OCI-LY1 (cell line): ENCODE measurements around the gene EXD2.

ENCODE experiments used
- H2AFZ ChIP-seq: fragments of 200-600 bp; sonication (generic), shearing (Covaris generic); 2 replicates; pipeline ENCODE4 v1.6.0; 2014; ENCODE audit warnings: antibody characterized with exemption, mild to moderate bottlenecking, low read length
- H3F3A ChIP-seq: fragments of 200-600 bp; sonication (generic), shearing (Covaris generic); 2 replicates; pipeline ENCODE4 v1.6.0; 2014; ENCODE audit warnings: mild to moderate bottlenecking, antibody characterized with exemption, low read length, moderate library complexity; ENCODE audit not compliant: insufficient read depth
- H3K27ac ChIP-seq: fragments of 200-600 bp; sonication (generic); 2 replicates; pipeline ENCODE4 v1.5.1; 2014; ENCODE audit warnings: low read length, mixed run types, mild to moderate bottlenecking, low read depth; ENCODE audit not compliant: poor library complexity, severe bottlenecking
- H3K27me3 ChIP-seq: fragments of 200-600 bp; sonication (generic); 2 replicates; pipeline ENCODE4 v1.6.0; 2014; ENCODE audit warnings: antibody characterized with exemption, mild to moderate bottlenecking, low read length, moderate library complexity; ENCODE audit not compliant: insufficient read depth
- H3K36me3 ChIP-seq: fragments of 200-600 bp; sonication (generic); 2 replicates; pipeline ENCODE4 v1.6.1; 2014; ENCODE audit warnings: mild to moderate bottlenecking, antibody characterized with exemption, low read length, moderate library complexity, mixed read lengths; ENCODE audit not compliant: insufficient read depth
- H3K4me1 ChIP-seq: fragments of 200-600 bp; sonication (generic); 2 replicates; pipeline ENCODE4 v1.5.1; 2014; ENCODE audit warnings: mild to moderate bottlenecking, low read length, moderate library complexity; ENCODE audit not compliant: insufficient read depth, severe bottlenecking
- H3K4me2 ChIP-seq: fragments of 200-600 bp; sonication (generic), shearing (Covaris generic); 2 replicates; pipeline ENCODE4 v1.6.1; 2014; ENCODE audit warnings: low read length
- H3K4me3 ChIP-seq: fragments of 200-600 bp; sonication (generic); 2 replicates; pipeline ENCODE4 v1.5.1; 2014; ENCODE audit warnings: low read length, low read depth, mild to moderate bottlenecking, mixed read lengths; ENCODE audit not compliant: poor library complexity, severe bottlenecking
- H3K79me2 ChIP-seq: fragments of 200-600 bp; shearing (Covaris generic); 2 replicates; pipeline ENCODE4 v1.6.1; 2016; ENCODE audit warnings: mixed run types, low read length, mixed read lengths; ENCODE audit not compliant: insufficient read depth
- H3K9ac ChIP-seq: fragments of 200-600 bp; sonication (generic), shearing (Covaris generic); 2 replicates; pipeline ENCODE4 v1.6.1; 2014; ENCODE audit warnings: mild to moderate bottlenecking, low read length, mixed read lengths
- H3K9me2 ChIP-seq: fragments of 200-600 bp; sonication (generic), shearing (Covaris generic); 2 replicates; pipeline ENCODE4 v1.6.1; 2014; ENCODE audit warnings: low read depth, mild to moderate bottlenecking, low read length, mixed read lengths
- H3K9me3 ChIP-seq: fragments of 200-600 bp; shearing (Covaris generic); 2 replicates; pipeline ENCODE4 v1.6.1; 2014; ENCODE audit warnings: low read length, mixed read lengths
- H4K20me1 ChIP-seq: fragments of 200-600 bp; sonication (generic), shearing (Covaris generic); 2 replicates; pipeline ENCODE4 v1.6.0; 2016; ENCODE audit warnings: mild to moderate bottlenecking, low read length; ENCODE audit not compliant: insufficient read depth
- CTCF ChIP-seq: fragments of 200-600 bp; sonication (generic), shearing (Covaris generic); IDR thresholded peaks from 2 replicates; pipeline ENCODE4 v1.5.1; 2017; ENCODE audit warnings: mild to moderate bottlenecking, antibody characterized with exemption, low read length, moderate library complexity, mixed read lengths
- EZH2 ChIP-seq: fragments of 200-600 bp; sonication (generic), shearing (Covaris generic); IDR thresholded peaks from 2 replicates; pipeline ENCODE4 v1.8.0; 2017; ENCODE audit warnings: borderline replicate concordance, mixed run types, mild to moderate bottlenecking, antibody characterized with exemption, low read length, moderate library complexity, mixed read lengths

Gene EXD2

GRCh38 chr14:69170839-69171238, 20.5 kb upstream of the EXD2 start:
- Histone ChIP-seq H3K9ac (no peak overlapping the region), H4K20me1 (no peaks in the 10 kb centered on the region), H3K4me2 (no peak overlapping the region), H3F3A (no peaks in the 10 kb centered on the region), H3K9me2 (no peaks in the 10 kb centered on the region), H3K4me1 (no peaks in the 10 kb centered on the region), H3K27me3 (no peaks in the 10 kb centered on the region), H2AFZ (no peak overlapping the region), H3K4me3 (no peak overlapping the region), H3K27ac (no peak overlapping the region), H3K79me2 (no peaks in the 10 kb centered on the region), H3K9me3 (no peaks in the 10 kb centered on the region), H3K36me3 (no peaks in the 10 kb centered on the region)
- TF ChIP-seq CTCF (no peak), EZH2 (no peak)

- Histone ChIP-seq H3K27ac (no peak overlapping the region), H3K9ac (no peak overlapping the region), H3K4me2 (no peak overlapping the region), H3F3A (no peaks in the 10 kb centered on the region), H4K20me1 (no peaks in the 10 kb centered on the region), H3K9me2 (no peaks in the 10 kb centered on the region), H3K4me1 (no peaks in the 10 kb centered on the region), H3K4me3 (no peak overlapping the region), H2AFZ (no peak overlapping the region), H3K79me2 (no peaks in the 10 kb centered on the region), H3K36me3 (no peaks in the 10 kb centered on the region), H3K27me3 (no peaks in the 10 kb centered on the region; the same call in 1 of the 2 replicates), H3K9me3 (no peaks in the 10 kb centered on the region)
- TF ChIP-seq CTCF (no peak), EZH2 (no peak)
These were observed 19.7 kb upstream of the EXD2 start for GRCh38 chr14:69171569-69171968.

- Histone ChIP-seq H4K20me1 (no peaks in the 10 kb centered on the region), H3K36me3 (no peaks in the 10 kb centered on the region), H3K27me3 (no peaks in the 10 kb centered on the region; the same call in 1 of the 2 replicates), H3K9ac (no peak overlapping the region), H3K9me3 (no peaks in the 10 kb centered on the region), H3K79me2 (no peaks in the 10 kb centered on the region), H3F3A (no peaks in the 10 kb centered on the region), H2AFZ (no peak overlapping the region), H3K4me1 (no peaks in the 10 kb centered on the region), H3K9me2 (no peaks in the 10 kb centered on the region), H3K27ac (no peak overlapping the region), H3K4me3 (no peak overlapping the region), H3K4me2 (no peak overlapping the region)
- no peak for TF ChIP-seq EZH2
- no peak for TF ChIP-seq CTCF
These were observed 16.2 kb upstream of the EXD2 start for GRCh38 chr14:69175130-69175529.
